ENCODE data around the gene ZBTB44.

ZBTB44 gene

DNA sequence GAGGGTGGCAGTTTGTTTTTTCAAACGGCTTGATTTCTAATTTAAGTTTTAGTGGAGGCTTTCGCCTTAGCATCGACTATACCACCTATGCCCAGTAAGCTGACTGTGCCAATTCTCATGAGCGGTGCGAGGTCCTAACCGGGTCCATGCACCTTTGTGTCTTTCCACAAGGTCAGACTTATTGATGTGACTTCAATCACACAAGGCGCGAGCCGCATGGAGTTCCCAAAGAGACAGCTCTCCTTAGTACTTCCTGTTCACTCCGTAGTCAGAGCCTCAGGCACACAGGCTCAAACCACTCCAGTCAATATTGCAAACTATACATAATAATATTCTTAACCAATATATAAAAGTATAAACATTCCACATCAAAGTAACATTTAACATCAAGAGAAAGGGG lies 136.9 kb downstream of the ZBTB44 start:
- no peak for DNase-seq (ENCODE audit: low spot score)
